ENCODE data around the gene PAIP2. TPM values are rescaled to one million over a fixed set of nuclear protein-coding genes. Genes with fewer than 3 reads are reported as not detected.

The PAIP2 gene
- 75.2 to 96.5 TPM (median 82.7 TPM) in 5 replicates for total RNA-seq (2022; extraction: Qiagen RNA extraction)

GRCh38 chr5:139341689-139342422 is at the start of gene PAIP2:
PAIP2 (plus strand) TSS chr5:139341854; CDS start chr5:139363785, 21,931 bp downstream.

DNA sequence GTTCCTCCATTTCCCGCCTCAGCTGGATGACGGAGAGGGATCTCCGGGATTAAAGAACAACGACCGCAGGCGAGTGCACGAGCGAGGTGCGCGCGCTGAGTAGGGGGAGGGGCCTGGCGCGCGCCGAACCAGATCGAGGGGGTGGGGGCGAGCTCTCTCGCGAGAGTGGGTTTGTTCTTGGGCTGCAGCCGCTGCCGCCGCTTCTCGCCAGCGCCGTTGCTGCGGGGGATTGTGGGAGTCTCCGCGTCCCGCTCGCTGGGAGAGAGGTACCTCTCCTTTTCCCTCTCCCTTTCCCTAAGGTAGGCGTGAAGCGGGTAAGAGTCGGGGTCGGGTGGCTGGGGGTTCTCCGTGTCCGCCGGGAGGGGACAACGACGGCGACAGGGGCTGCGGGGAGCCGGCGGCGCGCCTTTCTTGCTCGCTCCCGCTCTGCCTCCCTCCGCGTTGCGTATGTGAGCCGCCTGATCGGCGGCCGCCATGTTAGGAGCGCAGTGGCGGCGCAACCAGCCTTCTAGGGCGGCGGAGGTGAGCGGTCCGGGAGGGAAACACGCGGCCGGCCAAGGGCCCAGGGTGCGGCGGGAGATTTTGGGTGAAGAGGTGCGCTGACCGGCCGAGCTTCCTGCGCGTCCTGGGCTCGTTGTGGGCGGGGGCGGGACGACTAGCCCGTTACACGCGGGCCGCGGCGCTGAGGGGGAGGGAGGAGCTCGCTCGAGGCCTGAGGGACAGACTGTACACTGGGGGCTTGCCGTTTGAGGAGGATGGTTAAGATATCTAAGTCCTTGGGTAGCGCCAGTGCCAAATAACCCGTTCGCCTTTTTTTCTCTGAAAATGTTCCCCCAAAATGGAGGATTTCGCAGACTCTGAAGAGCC is 47.9 kb upstream of the PAIP2 start, which contains the start of gene MATR3:
Gene MATR3 (plus strand): TSS at position 234 of the 867 bp plus-strand sequence. CDS start 13,676 bp downstream, outside the sequence.

DNA sequence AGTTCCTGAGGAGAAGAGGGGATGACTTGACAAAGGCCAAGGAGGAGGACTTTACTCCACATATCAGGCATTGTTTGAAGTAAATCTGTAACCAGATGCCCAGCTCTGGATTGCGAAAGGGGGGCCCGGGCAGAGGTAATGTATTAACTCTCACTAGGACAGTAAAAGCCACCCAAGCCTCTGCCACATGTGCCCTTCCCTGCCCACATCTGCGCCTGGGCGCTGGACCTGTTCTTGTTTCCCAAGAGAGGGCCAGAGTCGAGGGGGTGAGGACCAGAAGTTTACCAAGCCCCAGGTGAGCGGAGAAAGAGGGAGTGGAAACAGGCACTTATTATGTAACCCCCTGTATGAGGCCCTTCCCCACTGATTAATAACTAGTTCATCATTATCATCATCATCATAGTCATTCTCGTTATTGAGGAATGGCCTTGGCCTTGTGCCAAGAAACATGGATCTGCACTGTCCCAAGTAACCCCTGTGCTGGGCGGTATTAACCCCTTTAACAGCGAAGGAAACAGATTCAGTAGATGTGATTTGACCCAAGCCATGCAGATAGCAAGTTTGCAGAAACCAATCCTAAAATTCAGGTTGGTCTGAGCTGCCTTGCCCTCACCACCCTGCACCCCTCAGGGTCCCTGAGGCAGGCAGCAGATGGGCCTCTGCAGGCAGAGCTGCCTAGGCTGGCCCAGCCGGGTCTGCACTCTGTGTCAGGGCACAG is 41.8 kb downstream of the PAIP2 start, which contains the start of gene SLC23A1:
Gene SLC23A1 (minus strand): TSS at position 23 of the 718 bp plus-strand sequence. CDS start 44 bp downstream, outside the sequence.

DNA sequence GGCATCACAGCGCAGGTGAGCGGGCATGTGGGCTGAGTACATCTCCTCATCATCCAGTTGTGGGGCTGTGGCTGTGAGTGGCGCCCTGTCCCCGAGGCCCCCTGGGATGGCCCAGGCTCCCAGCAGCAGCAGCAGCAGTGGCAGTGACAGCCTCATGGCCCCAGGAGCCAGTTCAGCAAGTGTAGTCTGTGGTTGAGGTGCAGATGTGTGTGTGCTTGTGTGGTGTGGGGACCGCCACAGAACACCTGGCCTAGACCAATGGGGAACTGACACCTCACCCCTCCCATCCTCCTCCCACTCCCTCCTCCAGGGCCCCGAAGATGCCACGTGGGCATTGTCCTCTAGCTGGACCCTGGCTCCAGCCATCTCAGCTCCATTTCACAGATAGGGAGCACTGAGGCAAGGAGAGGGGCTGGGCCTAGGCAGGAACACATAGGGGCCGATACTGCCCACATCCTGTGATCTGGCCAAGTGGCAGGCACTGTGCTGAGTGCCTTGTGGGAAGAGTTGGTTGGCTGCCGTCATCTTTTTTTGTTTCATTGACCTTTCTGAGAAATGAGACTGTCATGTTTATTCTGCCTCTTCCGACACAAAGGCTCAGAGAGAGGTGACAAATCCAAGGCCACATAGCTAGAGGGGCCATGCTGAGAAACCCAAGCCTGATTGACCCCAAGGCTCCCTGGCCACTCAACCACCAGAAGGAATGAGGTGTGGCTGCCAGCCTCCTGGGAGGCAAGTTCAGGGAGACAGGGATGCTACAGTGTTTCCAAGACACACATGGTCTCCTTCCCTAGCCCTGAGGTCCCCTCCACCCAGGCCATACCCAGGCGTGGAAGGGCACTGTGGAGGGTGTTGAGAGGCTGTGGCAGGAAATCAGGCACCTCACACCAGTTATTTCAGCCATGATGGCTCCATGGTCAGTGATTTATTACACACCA is 48.3 kb downstream of the PAIP2 start, which contains the start of gene MZB1:
Gene MZB1 (minus strand): TSS at position 213 of the 938 bp plus-strand sequence. CDS start 57 bp downstream, at position 156.

DNA sequence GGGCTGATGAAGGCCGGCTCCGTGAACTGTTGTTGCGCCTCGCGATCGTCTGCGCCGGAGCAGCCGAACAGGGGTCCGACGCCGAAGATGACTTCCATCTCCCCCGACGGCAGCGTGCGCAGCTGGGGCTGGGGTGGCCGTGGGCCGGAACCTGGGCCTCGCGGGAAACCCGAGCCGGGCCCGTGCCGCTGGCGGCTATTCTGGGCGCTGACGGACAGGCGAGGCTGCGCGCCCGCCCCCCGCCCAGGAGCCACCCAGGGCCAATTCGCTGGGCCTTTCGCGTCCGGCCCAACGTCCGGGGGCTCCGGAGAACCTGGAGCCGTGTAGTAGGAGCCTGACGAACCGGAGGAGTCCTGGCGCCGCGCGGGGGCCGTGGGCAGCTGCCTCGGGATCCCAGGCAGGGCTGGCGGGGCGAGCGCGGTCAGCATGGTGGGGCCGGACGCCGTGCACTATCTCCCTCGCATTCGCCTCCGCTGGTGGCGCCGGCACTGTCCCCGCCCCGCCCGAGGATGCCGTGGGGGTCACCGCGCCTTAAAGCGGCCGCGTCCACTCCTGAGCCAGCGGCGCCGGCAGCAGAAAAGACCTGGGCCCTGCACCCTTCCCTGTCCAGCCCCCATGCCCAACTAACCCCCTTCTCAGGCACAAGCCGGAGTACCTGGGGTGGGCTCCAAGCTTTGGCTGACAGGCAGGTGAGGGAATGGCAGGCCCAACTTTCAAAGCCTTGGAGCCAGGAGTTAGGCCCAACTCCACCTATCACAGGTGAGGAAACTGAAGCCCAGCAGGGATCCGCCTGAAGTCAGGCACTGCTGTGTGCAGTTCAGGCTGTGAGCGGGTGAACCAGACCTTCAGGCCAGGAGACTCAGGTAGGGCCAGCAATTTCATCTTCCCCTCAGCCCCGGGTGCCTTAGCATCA is 53.3 kb downstream of the PAIP2 start, which contains the start of gene PROB1:
Gene PROB1 (minus strand): TSS at position 451 of the 913 bp plus-strand sequence. CDS start 23 bp downstream, at position 428.

DNA sequence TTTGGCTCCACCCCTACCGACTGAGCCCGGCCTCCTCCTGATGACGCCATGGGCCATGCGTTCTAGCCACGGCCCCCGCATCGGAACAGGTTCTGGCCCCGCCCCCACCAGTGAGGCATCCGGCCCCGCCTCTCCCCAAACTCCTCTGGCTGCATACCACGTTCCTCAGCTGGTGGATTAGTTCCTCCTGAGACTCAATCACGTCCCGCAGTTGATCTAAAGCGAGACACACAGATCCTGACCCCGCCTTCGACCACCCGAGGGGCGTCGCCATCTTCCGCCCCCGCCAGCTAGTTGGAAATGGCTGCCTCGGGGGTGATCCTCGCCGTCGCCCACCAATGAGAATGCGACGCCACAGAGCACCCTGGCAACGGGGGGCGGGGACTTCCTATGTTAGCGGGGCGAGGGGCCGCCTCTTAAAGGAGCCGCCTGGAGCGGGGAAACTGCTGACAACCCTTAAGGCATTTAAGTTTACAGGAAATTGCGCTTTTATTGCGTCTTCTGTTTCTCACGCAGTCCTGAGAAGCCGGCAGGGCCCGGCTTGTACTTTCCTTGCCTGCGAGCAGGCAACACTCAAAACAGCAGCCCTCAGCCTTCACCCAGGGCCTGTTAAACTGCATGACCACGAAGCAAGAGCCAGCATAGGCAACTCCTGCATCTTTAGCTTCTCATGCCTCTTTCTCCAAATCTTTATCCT is 62.3 kb downstream of the PAIP2 start, which contains the start of gene SPATA24:
Gene SPATA24 (minus strand): TSS at position 303 of the 697 bp plus-strand sequence. CDS start 29 bp downstream, at position 274.

Other genes starting within 250 kb of the PAIP2 start
- 24.6 to 26.7 TPM (median 26.5 TPM) in 5 replicates for gene SIL1, start 143.5 kb upstream of the PAIP2 start, total RNA-seq (2022; extraction: Qiagen RNA extraction)
- gene MATR3, start 48.1 kb upstream of the PAIP2 start, total RNA-seq (2022; extraction: Qiagen RNA extraction) = 155 to 183 TPM (median 175 TPM) in 5 replicates
- gene SLC23A1, start 41.4 kb downstream of the PAIP2 start, total RNA-seq (2022; extraction: Qiagen RNA extraction) = 1.1 to 1.7 TPM (median 1.3 TPM) in 5 replicates
- 0.07 to 0.11 TPM (median 0.09 TPM) in 3 of 5 replicates, not detected in the others for gene MZB1, start 48.1 kb downstream of the PAIP2 start, total RNA-seq (2022; extraction: Qiagen RNA extraction)
- 0.16 to 0.24 TPM (median 0.19 TPM) in 5 replicates for gene PROB1, start 53.2 kb downstream of the PAIP2 start, total RNA-seq (2022; extraction: Qiagen RNA extraction)
- gene SPATA24, start 62.2 kb downstream of the PAIP2 start, total RNA-seq (2022; extraction: Qiagen RNA extraction) = 4.6 to 5.3 TPM (median 4.9 TPM) in 5 replicates
- gene DNAJC18, start 97.7 kb downstream of the PAIP2 start, total RNA-seq (2022; extraction: Qiagen RNA extraction) = 5.8 to 8.8 TPM (median 7.1 TPM) in 5 replicates
- not detected in 5 replicates for gene ECSCR, start 120.9 kb downstream of the PAIP2 start, total RNA-seq (2022; extraction: Qiagen RNA extraction)
- not detected in 5 replicates for gene SMIM33, start 129.2 kb downstream of the PAIP2 start, total RNA-seq (2022; extraction: Qiagen RNA extraction)
- 0.78 to 1.0 TPM (median 1.00 TPM) in 5 replicates for gene STING1, start 140.9 kb downstream of the PAIP2 start, total RNA-seq (2022; extraction: Qiagen RNA extraction)
- gene UBE2D2, start 219.5 kb downstream of the PAIP2 start, total RNA-seq (2022; extraction: Qiagen RNA extraction) = 112 to 171 TPM (median 165 TPM) in 5 replicates